ENCODE measurements around the gene SGO2. TPM values are rescaled to one million over a fixed set of nuclear protein-coding genes. Genes with fewer than 3 reads are reported as not detected.

Gene SGO2
- total and polyA plus RNA-seq, 2 of the 13 experiments (the other 11 are each of a cell fraction or from before 2014, with no cell fraction given) = 5.1 to 16.2 TPM

- TF ChIP-seq, protein P1, sequence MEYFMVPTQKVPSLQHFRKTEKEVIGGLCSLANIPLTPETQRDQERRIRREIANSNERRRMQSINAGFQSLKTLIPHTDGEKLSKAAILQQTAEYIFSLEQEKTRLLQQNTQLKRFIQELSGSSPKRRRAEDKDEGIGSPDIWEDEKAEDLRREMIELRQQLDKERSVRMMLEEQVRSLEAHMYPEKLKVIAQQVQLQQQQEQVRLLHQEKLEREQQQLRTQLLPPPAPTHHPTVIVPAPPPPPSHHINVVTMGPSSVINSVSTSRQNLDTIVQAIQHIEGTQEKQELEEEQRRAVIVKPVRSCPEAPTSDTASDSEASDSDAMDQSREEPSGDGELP (IDR thresholded peaks at IDR 0.05; ENCODE audit: borderline replicate concordance, low read depth) = peak; percentile 95; the same call in 1 of the 2 replicates
- TF ChIP-seq TBX2 (CRISPR knock-in tag; IDR thresholded peaks at IDR 0.05; ENCODE audit: borderline replicate concordance) (peak; percentile 81), ZNF782 (CRISPR knock-in tag; IDR thresholded peaks at IDR 0.05; ENCODE audit: borderline replicate concordance) (no peak), TEF (CRISPR knock-in tag; IDR thresholded peaks at IDR 0.05) (no peak), TMF1 (CRISPR knock-in tag; IDR thresholded peaks at IDR 0.05; ENCODE audit: low read depth) (0 out of 2 replicates have a peak, but pooled peaks have one; percentile 48), ZNF549 (CRISPR knock-in tag; IDR thresholded peaks at IDR 0.05) (no peak), YY1 (IDR thresholded peaks at IDR 0.05; ENCODE audit: insufficient read depth, insufficient replicate concordance, low read depth, low read length) (peak; percentile 86), CBFB (CRISPR knock-in tag; IDR thresholded peaks at IDR 0.05) (peak; percentile 93), SNRNP70 (IDR thresholded peaks at IDR 0.05; ENCODE audit: low read depth, low read length) (no peak), JUN (CRISPR knock-in tag; IDR thresholded peaks at IDR 0.05) (no peak), ZNF563 (CRISPR knock-in tag; IDR thresholded peaks at IDR 0.05) (peak; percentile 97), ZFX (CRISPR knock-in tag; IDR thresholded peaks at IDR 0.05; ENCODE audit: low read depth) (peak; percentile 95), ZNF496 (CRISPR knock-in tag; IDR thresholded peaks at IDR 0.05; ENCODE audit: insufficient replicate concordance) (no peak), PHF8 (CRISPR knock-in tag; IDR thresholded peaks at IDR 0.05) (peak; percentile 86), ZFYVE20 (CRISPR knock-in tag; IDR thresholded peaks at IDR 0.05; ENCODE audit: borderline replicate concordance, low read depth) (no peak), MBD4 (IDR thresholded peaks at IDR 0.05; ENCODE audit: borderline replicate concordance, low read length) (no peak), ZNF770 (CRISPR knock-in tag; IDR thresholded peaks at IDR 0.05) (peak; percentile 84), MBNL3 (CRISPR knock-in tag; conservative IDR thresholded peaks at IDR 0.05) (no peak), ZNF598 (CRISPR knock-in tag; IDR thresholded peaks at IDR 0.05; ENCODE audit: borderline replicate concordance) (peak; percentile 47; the same call in 1 of the 2 replicates)
- TF ChIP-seq, protein P2, sequence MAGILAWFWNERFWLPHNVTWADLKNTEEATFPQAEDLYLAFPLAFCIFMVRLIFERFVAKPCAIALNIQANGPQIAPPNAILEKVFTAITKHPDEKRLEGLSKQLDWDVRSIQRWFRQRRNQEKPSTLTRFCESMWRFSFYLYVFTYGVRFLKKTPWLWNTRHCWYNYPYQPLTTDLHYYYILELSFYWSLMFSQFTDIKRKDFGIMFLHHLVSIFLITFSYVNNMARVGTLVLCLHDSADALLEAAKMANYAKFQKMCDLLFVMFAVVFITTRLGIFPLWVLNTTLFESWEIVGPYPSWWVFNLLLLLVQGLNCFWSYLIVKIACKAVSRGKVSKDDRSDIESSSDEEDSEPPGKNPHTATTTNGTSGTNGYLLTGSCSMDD (CRISPR knock-in tag; IDR thresholded peaks at IDR 0.05) = no peak
- TF ChIP-seq, protein P3, sequence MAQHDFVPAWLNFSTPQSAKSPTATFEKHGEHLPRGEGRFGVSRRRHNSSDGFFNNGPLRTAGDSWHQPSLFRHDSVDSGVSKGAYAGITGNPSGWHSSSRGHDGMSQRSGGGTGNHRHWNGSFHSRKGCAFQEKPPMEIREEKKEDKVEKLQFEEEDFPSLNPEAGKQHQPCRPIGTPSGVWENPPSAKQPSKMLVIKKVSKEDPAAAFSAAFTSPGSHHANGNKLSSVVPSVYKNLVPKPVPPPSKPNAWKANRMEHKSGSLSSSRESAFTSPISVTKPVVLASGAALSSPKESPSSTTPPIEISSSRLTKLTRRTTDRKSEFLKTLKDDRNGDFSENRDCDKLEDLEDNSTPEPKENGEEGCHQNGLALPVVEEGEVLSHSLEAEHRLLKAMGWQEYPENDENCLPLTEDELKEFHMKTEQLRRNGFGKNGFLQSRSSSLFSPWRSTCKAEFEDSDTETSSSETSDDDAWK (CRISPR knock-in tag; IDR thresholded peaks at IDR 0.05) = no peak
Observed at GRCh38 chr2:200509612-200510433, 16.2 kb upstream of the SGO2 start, which contains the start of gene KCTD18 (continued).

Measured in HepG2 (cell line).